NCI-H146 (cell line): Measurements from ENCODE around the gene THRB.

Experiments
- DNase-seq: peaks from one replicate; lab custom pipeline; 2025; lab: John Stamatoyannopoulos, UW

Gene THRB

DNA sequence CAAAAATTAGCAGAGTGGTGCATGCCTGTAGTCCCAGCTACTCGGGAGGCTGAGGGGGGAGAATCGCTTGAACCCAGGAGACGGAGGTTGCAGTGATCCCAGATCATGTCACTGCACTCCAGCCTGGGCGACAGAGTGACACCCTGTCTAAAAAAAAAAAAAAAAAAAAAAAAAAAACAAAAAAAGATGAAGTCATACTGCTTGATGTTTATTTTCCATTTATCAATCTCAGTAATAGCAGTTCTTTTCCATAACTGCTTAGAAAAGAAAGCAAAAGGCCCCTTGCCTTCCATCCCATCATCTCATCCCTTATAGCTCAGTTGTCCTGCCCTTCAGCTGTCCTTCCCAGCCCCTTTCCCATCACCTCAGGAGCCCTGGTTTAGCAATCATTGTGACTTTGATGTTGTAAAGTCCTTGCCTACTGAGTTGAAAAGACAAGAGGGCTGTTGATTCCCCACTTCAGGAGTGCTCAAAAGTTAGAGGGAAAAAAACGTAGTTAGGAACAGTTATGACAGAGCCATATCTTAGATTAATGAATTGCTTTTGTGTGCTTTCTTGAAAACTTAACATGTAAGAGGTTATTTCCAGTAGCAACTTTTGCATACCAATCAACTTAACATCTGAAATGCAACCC, 18.0 kb upstream of the THRB start:
- DNase-seq: no peak

DNA sequence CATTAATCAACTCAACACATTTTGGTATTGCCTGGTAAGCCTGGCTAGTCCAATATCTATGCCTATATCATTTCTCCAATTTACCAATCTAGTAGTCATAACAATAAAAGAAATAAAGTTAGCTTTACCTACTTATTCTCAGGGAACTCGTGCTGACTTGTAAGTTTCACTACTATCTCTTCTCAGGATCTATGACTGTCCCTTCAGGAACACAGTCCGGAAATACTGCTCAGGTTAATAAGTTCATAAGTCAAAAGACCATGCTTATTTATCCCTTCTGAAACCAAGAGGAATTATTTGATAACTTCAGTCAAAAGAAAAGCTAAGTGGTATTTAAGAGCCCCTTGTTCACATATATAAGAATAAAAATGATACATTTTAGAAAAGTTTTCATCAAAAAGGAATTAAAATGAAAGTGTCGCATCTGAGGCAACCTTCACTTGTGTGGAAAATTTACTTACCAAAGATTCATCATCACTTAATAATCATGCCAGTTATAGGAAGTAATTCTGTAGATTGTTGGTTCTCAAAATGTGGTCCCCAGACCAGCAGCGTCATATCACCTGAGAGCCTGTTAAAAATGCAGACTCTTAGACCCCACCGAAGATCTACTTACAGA, 15.5 kb upstream of the THRB start:
- DNase-seq: no peak

DNA sequence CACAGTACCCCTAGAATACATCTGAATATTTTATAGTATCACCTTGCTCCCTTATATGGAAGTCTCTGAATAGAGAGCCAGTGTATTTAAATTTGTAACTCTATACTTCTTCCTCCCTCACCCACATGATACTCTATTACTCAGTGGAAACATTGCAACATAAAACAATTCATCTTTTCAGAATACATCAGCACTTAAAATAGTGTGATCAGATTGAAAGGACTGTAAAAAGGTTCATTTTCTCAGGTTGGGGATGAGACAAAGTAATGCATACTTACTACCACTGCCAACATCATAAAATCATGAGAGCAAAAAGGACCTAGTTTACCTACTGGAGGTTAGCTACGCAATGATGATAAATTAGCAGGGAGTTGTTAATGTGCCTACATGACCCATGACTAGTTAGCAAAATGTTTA, 13.8 kb upstream of the THRB start:
- DNase-seq: no peak

DNA sequence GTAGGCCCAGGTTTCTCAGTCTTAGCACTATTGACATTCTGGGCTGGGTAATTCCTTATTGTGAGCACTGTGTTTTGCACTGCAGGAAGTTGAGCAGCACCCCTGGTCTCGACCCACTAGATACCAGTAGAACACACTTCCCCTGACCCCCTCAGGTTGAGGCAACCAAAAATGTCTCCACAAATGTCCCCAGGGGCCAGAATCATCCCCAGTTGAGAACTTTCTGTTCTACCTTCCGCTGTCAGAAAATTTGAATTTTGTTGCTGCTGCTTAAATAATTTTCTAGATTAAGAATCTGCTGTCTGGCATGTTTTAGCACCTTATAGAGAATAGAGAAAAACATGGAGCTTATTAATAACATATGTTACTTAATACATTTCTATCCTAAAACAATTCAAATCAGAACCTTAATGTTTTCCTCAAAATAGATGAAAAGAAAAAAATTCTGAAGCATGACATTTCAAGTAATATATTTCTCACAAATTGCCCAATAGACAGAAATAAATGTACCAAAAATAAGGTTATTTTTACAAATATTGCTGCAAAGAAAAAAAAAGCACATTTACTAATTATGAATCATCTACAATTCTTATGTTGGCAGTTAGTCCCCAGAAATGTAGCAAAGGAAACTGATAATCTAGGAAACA, 13.2 kb upstream of the THRB start:
- no peak for DNase-seq

DNA sequence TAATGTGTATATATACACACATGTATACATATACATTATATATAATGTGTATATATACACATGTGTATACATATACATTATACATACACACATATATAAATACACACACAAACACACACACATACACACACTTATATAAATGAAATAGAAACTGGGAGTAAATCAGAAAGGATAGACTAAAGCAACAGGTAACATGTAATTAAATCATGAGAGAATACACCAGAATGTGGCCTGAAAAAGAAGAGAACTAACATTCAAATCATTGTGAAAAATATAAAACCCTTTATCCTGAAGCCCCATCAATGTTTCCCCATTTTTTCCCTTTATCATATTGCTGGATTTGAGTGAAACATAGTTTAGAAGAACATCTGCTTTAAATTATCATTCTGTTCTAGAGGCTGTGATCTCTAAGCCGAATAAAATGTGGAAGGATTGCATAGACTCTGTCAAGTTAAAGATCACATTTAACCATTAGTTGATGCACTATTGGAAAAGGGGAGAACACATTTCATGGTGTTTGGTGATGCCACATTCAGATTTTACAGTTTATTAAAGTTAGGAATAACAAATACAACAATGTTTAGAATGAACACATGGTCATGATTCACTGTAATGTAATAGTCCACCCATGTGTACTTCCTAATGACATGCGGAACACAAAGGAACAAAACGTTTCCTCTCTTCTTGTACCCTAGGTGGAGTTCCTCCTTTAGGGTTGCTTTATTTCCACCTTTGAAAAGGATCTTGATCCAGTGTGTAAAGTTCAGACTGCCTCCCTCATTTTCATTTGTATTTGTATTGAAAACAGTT, 12.5 kb upstream of the THRB start:
- DNase-seq: no peak

DNA sequence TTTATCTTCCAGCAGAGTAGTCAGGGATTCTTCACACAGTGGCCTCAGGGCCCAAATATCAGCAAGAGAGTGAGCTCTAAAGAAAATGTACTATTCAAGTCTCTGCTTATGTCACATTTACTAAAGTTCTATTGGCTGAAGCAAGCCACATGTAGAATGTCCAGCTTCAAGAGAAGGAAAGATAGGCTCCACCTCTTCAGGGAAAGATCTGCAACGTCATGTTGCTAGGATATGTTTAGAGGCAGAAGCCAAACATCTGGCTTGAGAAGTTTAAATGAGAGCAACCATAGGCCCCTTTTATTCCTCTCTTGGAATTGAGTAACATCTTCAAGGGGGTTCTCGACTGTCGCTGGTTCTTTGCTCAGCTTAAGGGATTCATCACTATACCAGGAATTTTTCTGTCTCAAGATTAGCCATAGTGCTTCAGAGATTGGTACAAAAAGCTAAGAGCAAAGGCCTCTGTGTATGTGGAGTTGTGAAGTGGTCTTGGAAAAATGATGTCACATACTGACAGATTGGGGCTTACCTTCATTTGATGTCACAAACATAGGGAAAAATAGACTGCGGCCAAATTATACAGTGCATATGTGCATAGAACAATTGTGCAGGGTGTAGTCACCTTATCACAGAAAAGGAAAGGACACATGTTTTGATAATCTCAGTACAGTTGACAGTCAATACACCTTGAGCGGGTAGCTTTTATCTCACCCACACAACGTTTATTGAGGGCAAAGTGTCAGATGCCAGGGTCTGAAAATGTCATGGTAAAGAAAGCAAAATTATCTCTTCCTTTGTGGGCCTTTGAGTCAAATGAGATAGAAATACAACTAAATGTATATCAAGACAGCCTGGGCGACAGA, 11.3 kb upstream of the THRB start:
- DNase-seq: no peak

DNA sequence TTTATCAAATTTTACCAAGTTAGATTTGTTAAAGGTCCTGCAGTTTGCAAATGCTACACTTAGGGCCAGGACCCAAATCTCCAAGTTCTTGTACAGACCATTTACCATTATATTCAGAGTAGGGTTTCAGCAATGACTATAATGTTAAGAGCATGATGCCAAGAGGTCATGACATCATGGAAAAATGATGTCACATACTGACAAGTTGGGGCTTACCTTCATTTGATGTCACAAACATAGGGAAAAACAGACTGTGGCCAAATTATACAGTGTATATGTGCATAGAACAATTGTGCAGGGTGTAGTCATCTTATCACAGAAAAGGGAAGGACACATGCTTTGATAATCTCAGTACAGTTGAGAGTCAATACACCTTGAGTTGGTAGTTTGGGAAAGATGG, 10.1 kb upstream of the THRB start:
- no peak for DNase-seq

DNA sequence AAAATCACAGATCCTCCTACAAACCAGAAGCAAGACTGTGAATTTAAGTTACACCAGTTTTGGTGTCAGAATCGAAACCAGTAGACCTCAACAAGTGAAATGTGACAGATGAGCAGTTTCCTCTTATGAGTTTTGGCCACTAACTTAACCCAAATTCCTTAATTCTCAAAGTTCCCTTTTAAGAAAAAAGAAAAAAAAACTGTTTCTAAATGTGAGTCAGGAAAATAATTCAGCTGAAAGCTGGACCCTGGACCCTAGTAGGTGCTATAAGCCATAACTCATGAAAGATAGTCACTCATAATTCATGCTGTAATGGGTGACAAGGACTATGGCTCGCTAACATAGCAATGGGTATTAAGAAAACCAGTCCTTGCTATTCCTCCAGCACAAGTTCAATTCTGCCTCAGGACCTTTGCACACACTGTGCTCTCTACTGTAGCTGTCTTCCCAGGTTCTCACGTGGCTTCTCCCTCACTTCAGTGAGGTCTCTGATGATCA, 9.0 kb upstream of the THRB start:
- DNase-seq: no peak

DNA sequence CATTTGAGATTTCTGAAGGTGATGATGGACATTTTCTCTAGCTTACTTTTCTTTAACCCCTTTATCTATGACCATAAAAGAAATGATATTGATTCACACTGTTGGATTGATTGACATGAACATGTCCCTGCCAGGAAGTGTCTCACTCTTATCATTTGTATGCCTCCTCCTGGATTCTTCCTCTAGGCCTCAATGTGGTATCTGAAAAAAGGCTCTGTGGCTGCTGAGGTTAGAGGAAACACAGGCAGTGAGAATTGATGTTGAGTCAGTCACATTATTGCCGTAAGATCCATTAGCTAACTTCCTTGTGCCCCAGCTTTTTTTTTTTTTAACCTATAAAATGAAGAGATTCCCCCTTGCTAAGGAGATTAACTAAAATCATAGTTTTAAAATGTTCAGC, 8.0 kb upstream of the THRB start:
- no peak for DNase-seq

DNA sequence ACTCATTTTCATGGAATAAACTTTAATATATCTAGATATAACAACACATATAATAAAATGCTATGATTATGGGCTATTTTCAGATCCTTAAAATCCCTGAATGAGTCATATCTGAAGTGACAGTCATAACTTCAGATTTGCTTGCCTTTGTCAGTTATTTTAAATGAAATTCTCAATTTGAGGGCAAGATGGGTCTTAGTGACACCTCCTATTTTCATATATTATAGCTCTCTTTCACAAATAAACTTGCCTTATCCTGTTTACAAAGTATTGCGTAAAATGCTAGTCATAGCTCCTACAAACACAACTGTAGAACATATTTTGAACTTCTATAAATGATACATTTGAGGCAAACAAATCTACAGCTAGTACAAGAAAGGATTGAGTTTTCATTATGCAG, 6.2 kb upstream of the THRB start:
- DNase-seq: no peak

DNA sequence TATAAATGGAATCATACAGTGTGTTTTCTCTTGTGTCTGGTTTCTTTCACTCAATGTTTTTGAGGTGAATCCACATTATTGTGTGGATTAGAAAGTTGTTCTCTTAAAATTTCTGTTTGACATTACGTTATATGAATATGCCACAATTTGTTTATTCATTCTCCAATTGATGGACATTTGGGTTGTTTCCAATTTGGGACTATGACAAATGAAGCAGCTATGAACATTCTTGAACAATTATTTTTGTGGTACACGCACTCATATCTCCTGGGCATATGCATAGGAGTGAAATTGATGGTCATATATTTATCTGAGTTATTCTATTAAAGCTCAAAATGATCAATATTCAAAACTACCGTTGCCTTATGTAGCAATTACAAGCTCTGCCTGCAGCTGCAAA, 5.3 kb upstream of the THRB start:
- no peak for DNase-seq

DNA sequence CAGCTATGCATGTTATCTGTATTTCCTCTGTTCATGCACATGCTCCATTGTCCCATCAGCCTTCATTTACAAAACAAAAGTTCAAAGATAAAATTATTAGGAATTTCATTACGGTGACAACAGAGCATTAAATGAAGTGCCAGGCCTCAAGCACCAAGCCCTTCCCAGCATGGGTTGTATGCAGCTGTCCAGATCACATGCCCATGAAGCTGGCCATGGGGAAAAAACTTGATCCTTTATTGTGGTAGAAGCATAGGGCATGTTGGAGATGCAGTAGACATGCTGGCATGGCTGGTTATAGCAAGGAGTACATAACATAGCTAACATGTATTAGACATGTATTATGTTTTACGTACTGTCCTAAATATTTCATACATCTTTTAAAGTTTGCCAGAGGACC, 4.1 kb upstream of the THRB start:
- DNase-seq: no peak

DNA sequence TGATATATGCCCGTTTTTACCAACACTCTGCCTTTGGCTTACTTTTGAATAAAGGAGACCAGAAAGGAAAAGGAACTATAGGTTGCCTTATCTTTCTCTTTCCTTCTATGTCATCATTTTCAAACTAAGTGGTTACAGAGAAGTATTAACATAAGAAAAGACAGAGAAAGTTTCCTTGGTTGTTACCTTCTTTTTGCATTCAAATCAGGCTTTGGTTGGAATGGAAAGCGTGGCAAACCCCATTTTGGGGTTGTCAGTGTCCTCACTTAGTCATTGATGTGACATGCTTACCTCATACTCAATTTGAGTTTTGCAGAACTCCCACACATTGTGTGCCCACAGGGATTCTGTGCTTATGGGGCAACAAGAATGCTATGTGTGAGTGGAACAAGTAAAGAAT, 3.7 kb upstream of the THRB start:
- DNase-seq: no peak

DNA sequence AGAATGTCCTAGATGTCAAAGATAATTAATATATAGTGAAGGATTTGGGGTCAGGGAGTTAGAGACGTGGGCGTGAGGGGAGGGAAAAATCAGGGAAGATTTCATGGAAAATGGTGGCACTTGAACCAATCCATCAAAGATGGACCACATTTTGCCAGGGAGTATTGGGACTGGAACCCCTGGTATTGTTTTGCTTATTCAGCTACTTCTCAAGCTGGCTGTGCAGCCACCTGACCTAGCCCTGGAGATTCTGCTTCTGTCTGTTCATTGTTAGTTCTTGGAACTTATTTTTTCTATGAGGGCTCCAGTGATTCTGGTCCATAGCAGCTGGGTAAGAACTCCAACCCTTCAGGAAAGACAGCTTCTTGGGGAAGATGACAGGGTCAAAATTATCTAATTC, 3.3 kb upstream of the THRB start:
- DNase-seq: no peak

DNA sequence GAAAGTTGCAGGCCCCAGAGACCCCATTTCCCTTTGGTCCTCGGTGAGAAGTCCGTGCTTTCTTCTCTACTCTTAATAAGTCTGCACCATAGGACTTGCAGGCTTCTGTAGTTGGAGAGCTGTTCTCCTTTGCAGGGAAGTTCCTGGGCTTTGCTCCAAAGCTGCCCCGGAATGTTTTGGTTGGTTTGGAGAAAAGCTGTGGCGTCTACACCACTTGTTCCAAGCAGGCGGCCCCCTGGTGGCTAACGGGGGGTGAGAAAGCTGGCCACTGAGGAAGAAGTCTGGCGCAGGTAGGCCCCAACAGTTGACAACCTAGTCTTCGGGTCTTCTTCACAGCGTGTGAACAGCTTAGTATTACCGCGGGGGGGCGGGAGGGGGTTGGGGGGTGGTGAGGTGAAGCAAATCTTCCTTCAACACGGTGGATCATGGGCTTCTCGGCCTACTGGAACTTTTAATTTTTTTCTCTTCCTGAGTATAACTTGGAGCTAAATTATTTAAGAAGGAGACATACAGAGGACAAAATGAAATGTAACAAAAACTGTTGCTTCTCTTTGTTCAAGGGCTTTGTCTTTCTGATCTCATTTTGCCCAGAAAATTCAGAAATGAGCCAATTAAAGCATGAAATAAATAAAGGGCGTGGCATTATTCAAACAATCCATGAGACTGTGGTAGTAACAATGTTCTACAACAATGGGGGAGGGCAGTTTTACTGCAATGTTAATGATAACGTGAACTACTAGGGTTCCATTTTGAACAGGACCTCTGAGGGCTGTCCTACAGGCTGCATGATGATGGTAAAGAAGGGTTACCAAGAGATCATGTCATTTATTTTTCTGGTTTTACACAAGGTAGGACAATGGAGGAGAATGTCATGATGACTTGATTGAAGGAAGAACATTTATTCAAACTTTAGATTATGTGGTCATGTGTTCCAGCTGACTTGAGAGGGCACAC, 2.2 kb upstream of the THRB start:
- no peak for DNase-seq

DNA sequence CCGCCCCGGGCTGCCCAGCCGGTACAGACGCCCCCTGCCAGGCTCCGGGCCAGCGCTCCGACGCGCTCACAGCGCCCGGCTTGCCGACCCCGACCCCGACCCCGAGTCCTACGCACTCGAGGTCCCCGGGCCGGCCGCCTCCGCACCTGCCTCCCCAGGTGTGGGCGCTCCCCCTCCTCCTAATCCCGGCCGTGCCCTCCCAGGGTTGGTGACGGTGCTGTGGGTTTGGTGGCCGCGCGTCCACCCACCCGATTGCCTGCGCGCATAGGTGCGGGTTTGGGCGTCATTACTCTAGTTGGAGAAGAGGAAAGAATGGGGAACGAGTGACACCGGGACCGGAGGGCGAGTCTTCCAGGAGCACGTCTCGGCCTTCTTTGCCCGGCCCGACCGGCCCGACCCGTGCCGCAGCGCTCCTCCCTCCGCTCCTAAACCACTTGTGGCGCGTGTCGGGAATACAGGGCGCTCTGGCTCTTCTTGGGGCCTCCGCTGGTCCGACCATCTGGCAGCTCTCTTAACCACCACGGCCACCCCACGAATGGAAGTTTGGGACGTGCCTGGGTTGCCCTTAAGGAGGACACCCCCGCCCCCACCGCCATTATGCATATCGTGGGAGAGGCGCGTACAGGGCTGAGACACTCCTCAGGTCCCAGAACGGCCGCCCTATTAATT, 810 bp upstream of the THRB start:
- no peak for DNase-seq

DNA sequence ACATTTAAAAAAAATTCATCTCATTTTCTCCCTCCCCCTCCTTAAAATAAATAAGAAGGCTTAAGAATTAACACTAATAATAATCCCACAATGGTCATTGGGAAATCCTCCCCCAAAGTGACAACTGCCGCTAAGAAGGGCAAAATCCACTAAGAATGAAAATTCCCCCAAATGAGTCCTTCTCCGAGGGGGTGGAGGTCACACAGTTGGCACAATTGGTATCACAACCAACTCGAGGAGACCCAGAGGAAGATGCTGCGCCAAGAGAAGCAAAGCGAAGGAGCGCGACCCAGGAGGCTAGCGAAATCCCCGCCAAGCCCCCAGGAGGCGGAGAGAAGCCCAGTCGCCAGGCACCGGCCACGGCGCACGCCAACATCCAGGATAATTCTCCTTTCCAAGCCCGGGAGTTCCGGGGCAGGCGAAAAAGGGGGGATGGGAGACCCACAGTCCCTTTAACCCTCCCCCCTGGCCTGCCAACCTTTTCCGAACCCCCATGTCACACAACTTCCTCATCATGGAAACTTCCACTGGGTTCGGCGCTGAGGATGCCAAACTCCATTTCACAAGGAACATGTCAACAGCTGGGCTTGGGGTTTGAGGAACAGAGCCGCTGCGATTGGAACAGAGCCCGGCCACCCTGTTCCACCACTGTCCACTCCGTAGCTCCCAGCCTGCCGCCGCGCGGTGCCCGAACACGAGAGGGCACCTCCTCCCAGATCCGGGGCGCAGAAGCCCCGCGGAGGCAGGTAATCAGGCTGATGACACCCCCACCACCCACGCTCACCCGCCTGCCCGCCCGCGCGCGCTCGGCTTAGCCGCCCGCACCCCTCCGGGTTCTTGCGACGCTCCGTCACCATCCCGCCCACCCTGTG, 668 bp downstream of the THRB start:
- DNase-seq: peak; percentile 14

DNA sequence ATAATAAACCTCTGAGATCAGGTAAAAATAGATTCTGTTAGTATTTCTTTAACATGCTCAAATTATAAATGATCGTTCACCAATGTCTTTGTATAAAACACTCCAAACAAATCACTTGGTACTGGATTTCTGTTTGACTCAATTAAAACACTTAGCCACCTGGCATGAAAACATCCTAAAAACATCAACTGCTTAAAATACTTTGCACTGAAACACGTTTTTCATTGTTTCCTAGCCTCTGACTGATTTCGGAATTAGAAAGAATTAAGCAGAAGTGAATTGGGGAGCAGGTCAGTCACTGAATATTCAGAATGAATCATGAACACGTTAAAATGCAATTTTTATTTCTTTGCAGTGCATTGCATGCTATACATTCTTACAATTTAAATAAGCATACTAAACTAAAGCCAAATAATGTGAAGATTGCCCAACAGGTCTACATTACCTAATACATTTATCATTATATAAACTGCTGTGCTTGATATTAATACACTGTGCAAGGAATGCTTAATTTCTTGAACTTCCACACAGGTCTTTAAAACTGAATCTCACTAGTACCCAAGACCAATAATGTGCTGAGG, 1.6 kb downstream of the THRB start:
- DNase-seq: no peak

DNA sequence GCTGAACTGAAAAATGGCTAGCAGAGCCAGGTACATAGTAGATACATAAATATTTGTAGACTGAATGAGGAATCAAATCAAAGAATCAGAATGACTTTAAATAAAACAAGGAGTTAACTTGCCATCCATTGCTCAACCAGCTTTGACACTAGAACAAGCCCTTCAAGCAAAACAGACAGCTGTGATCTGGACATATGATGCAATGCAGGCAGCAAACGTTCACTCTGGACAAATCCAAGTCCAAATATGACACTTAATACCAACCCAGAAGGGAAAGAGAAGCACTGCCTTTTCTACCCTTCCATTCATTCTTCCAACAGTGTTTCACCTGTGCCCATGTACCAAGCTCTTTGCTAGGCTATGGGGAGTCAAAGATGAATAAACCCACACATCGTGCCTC, 4.5 kb downstream of the THRB start:
- DNase-seq: no peak
